SK-N-SH (cell line): ENCODE results near the gene ZNF407. TPM values are rescaled to one million over a fixed set of nuclear protein-coding genes. Genes with fewer than 3 reads are reported as not detected.

Source experiments
- CTCF ChIA-PET: fragments of 300-600, 350-600 bp; formaldehyde crosslinking; extraction: SDS; loops from one replicate; lab custom pipeline; 2021; lab: Yijun Ruan, JAX
- POLR2A ChIA-PET: fragments of 350-600 bp; sonication (Branson Sonifier 250); formaldehyde crosslinking; extraction: SDS; loops from one replicate; lab custom pipeline; 2020; ENCODE audit warnings: antibody characterized with exemption, inconsistent platforms; lab: Yijun Ruan, JAX
- DNase-seq: peaks from one replicate; pipeline ENCODE4 v3.0.0; 2012
- H2AFZ ChIP-seq: fragments of 200-600 bp; sonication (generic); 2 replicates; pipeline ENCODE4 v1.8.1; 2016; ENCODE audit warnings: antibody characterized with exemption, mild to moderate bottlenecking, low read depth
- H3F3A ChIP-seq: fragments of 200-600 bp; sonication (generic); replicated peaks from 2 replicates; pipeline ENCODE3; 2016; ENCODE audit warnings: antibody characterized with exemption, mild to moderate bottlenecking; ENCODE audit not compliant: insufficient read depth
- H3K27ac ChIP-seq, 2 experiments: fragments of 200-500 bp in 1 of 2; fragments of 200-600 bp in 1 of 2; sonication (Bioruptor generic) in 1 of 2; sonication (generic), shearing (Covaris generic) in 1 of 2; 2 replicates each; pipeline versions ENCODE4 v1.5.1 to v1.6.1; 2014 to 2016; ENCODE audit warnings: low read depth in 2 of 2, inconsistent platforms in 1 of 2, low read length in 1 of 2, mild to moderate bottlenecking in 1 of 2, mixed read lengths in 1 of 2
- H3K27me3 ChIP-seq: fragments of 200-600 bp; sonication (generic), shearing (Covaris generic); 2 replicates; pipeline ENCODE4 v1.6.1; 2016; ENCODE audit warnings: mixed run types; ENCODE audit not compliant: insufficient read depth
- H3K36me3 ChIP-seq, 2 experiments: fragments of 200-500 bp in 1 of 2; fragments of 200-600 bp in 1 of 2; sonication (Bioruptor generic) in 1 of 2; sonication (generic) in 1 of 2; replicated peaks in 1 of 2; 2 replicates each; pipeline versions ENCODE3 to v1.5.1; 2014 to 2016; ENCODE audit warnings: low read length in 1 of 2, mild to moderate bottlenecking in 1 of 2; ENCODE audit not compliant: insufficient read depth in 2 of 2, control insufficient read depth in 1 of 2
- H3K4me1 ChIP-seq, 2 experiments: fragments of 200-500 bp in 1 of 2; fragments of 200-600 bp in 1 of 2; sonication (Bioruptor generic) in 1 of 2; sonication (generic), shearing (Covaris generic) in 1 of 2; 2 replicates each; pipeline versions ENCODE4 v1.5.1 to v1.6.1; 2014 to 2016; ENCODE audit warnings: low read depth in 1 of 2, low read length in 1 of 2, mixed run types in 1 of 2; ENCODE audit not compliant: insufficient read depth in 2 of 2, control insufficient read depth in 1 of 2
- H3K4me2 ChIP-seq: fragments of 200-600 bp; sonication (generic), shearing (Covaris generic); 2 replicates; pipeline ENCODE4 v1.6.1; 2017; ENCODE audit warnings: mixed run types
- H3K4me3 ChIP-seq, 2 experiments: fragments of 200-500 bp in 1 of 2; fragments of 200-600 bp in 1 of 2; sonication (Bioruptor generic) in 1 of 2; sonication (generic), shearing (Covaris generic) in 1 of 2; 2 replicates each; pipeline versions ENCODE4 v1.5.1 to v1.8.1; 2014 to 2016; ENCODE audit warnings: low read depth in 2 of 2, inconsistent platforms in 1 of 2, low read length in 1 of 2, mild to moderate bottlenecking in 1 of 2, mixed read lengths in 1 of 2, moderate library complexity in 1 of 2
- H3K79me2 ChIP-seq: fragments of 200-600 bp; sonication (generic); 2 replicates; pipeline ENCODE4 v1.8.1; 2017; ENCODE audit warnings: mild to moderate bottlenecking; ENCODE audit not compliant: insufficient read depth
- H3K9ac ChIP-seq: fragments of 200-600 bp; sonication (generic); 2 replicates; pipeline ENCODE4 v1.6.1; 2017; ENCODE audit warnings: mixed run types
- H3K9me2 ChIP-seq: fragments of 200-600 bp; sonication (generic); 2 replicates; pipeline ENCODE4 v1.6.1; 2017; ENCODE audit warnings: mixed run types
- H3K9me3 ChIP-seq: fragments of 200-600 bp; sonication (generic); 2 replicates; pipeline ENCODE4 v1.6.1; 2017; ENCODE audit warnings: mixed run types, mild to moderate bottlenecking, moderate library complexity
- H4K20me1 ChIP-seq: fragments of 200-600 bp; sonication (generic); 2 replicates; pipeline ENCODE4 v1.6.1; 2017; ENCODE audit warnings: mild to moderate bottlenecking, mixed run types; ENCODE audit not compliant: insufficient read depth
- CHD2 ChIP-seq: fragments of 150-350 bp; IDR thresholded peaks from 2 replicates; pipeline ENCODE4 v1.6.1; 2018; ENCODE audit warnings: low read length; ENCODE audit not compliant: partially characterized antibody
- CTCF ChIP-seq: fragments of 200-600 bp; sonication (generic); IDR thresholded peaks from 2 replicates; pipeline ENCODE4 v1.6.1; 2017; ENCODE audit warnings: antibody characterized with exemption, mild to moderate bottlenecking, moderate library complexity
- ELF1 ChIP-seq: IDR thresholded peaks from 2 replicates; pipeline ENCODE4 v1.4.0; 2012
- EP300 ChIP-seq, 2 experiments: IDR thresholded peaks; 2 replicates each; pipeline versions ENCODE4 v1.4.0 to v1.6.1; 2012; ENCODE audit warnings: borderline replicate concordance in 1 of 2, low read depth in 1 of 2, low read length in 1 of 2
- EZH2phosphoT487 ChIP-seq: fragments of 200-600 bp; sonication (generic); IDR thresholded peaks from 2 replicates; pipeline ENCODE4 v1.6.1; 2017; ENCODE audit warnings: low read depth, mixed run types, mild to moderate bottlenecking, antibody characterized with exemption, moderate library complexity, borderline replicate concordance
- FOSL2 ChIP-seq: IDR thresholded peaks from 2 replicates; pipeline ENCODE4 v1.4.0; 2012; ENCODE audit warnings: low read depth, mild to moderate bottlenecking, moderate library complexity, borderline replicate concordance
- GATA2 ChIP-seq: sonication (generic); formaldehyde crosslinking; IDR thresholded peaks from 2 replicates; pipeline ENCODE4 v1.5.0; 2020; ENCODE audit warnings: mild to moderate bottlenecking, missing genetic modification reagents
- IRF3 ChIP-seq: fragments of 150-350 bp; IDR thresholded peaks from 2 replicates; pipeline ENCODE4 v1.6.1; 2016; ENCODE audit warnings: mild to moderate bottlenecking, low read depth, low read length
- MAX ChIP-seq: IDR thresholded peaks from 2 replicates; pipeline ENCODE4 v1.4.0; 2012; ENCODE audit warnings: low read depth
- MEF2A ChIP-seq: IDR thresholded peaks from 2 replicates; pipeline ENCODE4 v1.4.0; 2012; ENCODE audit warnings: low read depth, borderline replicate concordance
- MXI1 ChIP-seq: IDR thresholded peaks from 2 replicates; pipeline ENCODE4 v1.6.1; 2012; ENCODE audit warnings: mild to moderate bottlenecking, low read depth, low read length, improper control_type of control experiment
- NFIC ChIP-seq: IDR thresholded peaks from 2 replicates; pipeline ENCODE4 v1.4.0; 2012; ENCODE audit warnings: borderline replicate concordance
- NRF1 ChIP-seq: IDR thresholded peaks from 2 replicates; pipeline ENCODE4 v1.6.1; 2012; ENCODE audit warnings: low read depth, mild to moderate bottlenecking, low read length
- PBX3 ChIP-seq: IDR thresholded peaks from 2 replicates; pipeline ENCODE4; 2012
- RAD21 ChIP-seq: IDR thresholded peaks from 2 replicates; pipeline ENCODE4 v1.6.1; 2012; ENCODE audit warnings: mild to moderate bottlenecking, low read length
- RCOR1 ChIP-seq: fragments of 150-350 bp; IDR thresholded peaks from 2 replicates; pipeline ENCODE4 v1.6.1; 2017; ENCODE audit warnings: antibody characterized with exemption, low read length
- SIN3A ChIP-seq: IDR thresholded peaks from 2 replicates; pipeline ENCODE4 v1.6.1; 2012; ENCODE audit warnings: low read depth, mild to moderate bottlenecking, low read length, moderate library complexity, borderline replicate concordance
- SMC3 ChIP-seq: IDR thresholded peaks from 2 replicates; pipeline ENCODE4 v1.6.1; 2012; ENCODE audit warnings: low read depth, low read length, improper control_type of control experiment
- TAF1 ChIP-seq: IDR thresholded peaks from 2 replicates; pipeline ENCODE4 v1.6.1; 2012; ENCODE audit warnings: low read depth, mild to moderate bottlenecking, low read length, moderate library complexity, borderline replicate concordance
- TCF12 ChIP-seq: IDR thresholded peaks from 2 replicates; pipeline ENCODE4 v1.4.0; 2012
- YY1 ChIP-seq: IDR thresholded peaks from 2 replicates; pipeline ENCODE4 v1.4.0; 2012; ENCODE audit warnings: low read depth, mild to moderate bottlenecking
- ZBTB33 ChIP-seq: IDR thresholded peaks from 2 replicates; pipeline ENCODE4 v1.4.0; 2012; ENCODE audit warnings: low read depth, borderline replicate concordance
- WGBS: methylation state at CpG from one replicate; pipeline ENCODE4 v1.1.6; 2017; ENCODE audit warnings: low lambda C conversion rate; 5-methylcytosine and 5-hydroxymethylcytosine counted together
- polyA plus RNA-seq, 3 experiments: library from polyadenylated mRNA; depleted of rRNA; stranded (reverse); fragments of >200 nt; gene quantifications; 2 replicates each; pipeline ENCODE4 v1.2.3, GENCODE V29; 2012

Gene ZNF407
- polyA plus RNA-seq, 1 of the 3 experiments (the other 2 are of a cell fraction), result 2.6 TPM

- no peak for DNase-seq
- POLR2A ChIA-PET, result no interaction called here
- CTCF ChIA-PET, result interaction anchor here (0.7 to 2.0 kb wide), 2 partner anchors 17 to 22 kb away, joined by 3 to 5 read pairs; no protein-coding TSS in a partner anchor
- no peaks in the 10 kb centered on the region for H4K20me1 ChIP-seq
- H3K4me1 ChIP-seq, result peaks cover 0 to 17% of the 10 kb centered on the region in 2 experiments; a peak in 1 of 4 replicates
- no peak overlapping the region for H3K9ac ChIP-seq
- WGBS, result 94% methylated on average over 31 of the region's 53 CpGs
- H2AFZ ChIP-seq, result no peak overlapping the region
- TF ChIP-seq EZH2phosphoT487 (no peak), EP300 (IDR thresholded peaks at IDR 0.05; ENCODE audit: borderline replicate concordance in 1 of 2, low read depth in 1 of 2, low read length in 1 of 2) (no peak), FOSL2 (no peak), NRF1 (no peak), ZBTB33 (no peak), CTCF (no peak), GATA2 (CRISPR knock-in tag) (no peak), NFIC (no peak), TCF12 (no peak), RAD21 (no peak), CHD2 (no peak), MEF2A (no peak)
- H3F3A ChIP-seq, result no peaks in the 10 kb centered on the region
- H3K4me2 ChIP-seq, result no peak overlapping the region
- H3K4me3 ChIP-seq, result no peak overlapping the region
- H3K27ac ChIP-seq, result no peak overlapping the region
- no peaks in the 10 kb centered on the region for H3K36me3 ChIP-seq
- H3K9me2 ChIP-seq, result no peaks in the 10 kb centered on the region
- H3K27me3 ChIP-seq, result no peaks in the 10 kb centered on the region
- no peaks in the 10 kb centered on the region for H3K79me2 ChIP-seq
- no peaks in the 10 kb centered on the region for H3K9me3 ChIP-seq
Observed at GRCh38 chr18:75063615-75064512, 466.2 kb downstream of the ZNF407 start.

GRCh38 chr18:75064513-75064905, 466.8 kb downstream of the ZNF407 start:
- Histone ChIP-seq H3K27ac (no peak overlapping the region), H3K4me1 (peaks cover 0 to 17% of the 10 kb centered on the region in 2 experiments; a peak in 1 of 4 replicates), H3K9ac (no peak overlapping the region), H2AFZ (no peak overlapping the region), H3F3A (no peaks in the 10 kb centered on the region), H3K27me3 (no peaks in the 10 kb centered on the region), H3K36me3 (no peaks in the 10 kb centered on the region), H3K9me2 (no peaks in the 10 kb centered on the region), H3K4me2 (no peak overlapping the region), H3K79me2 (no peaks in the 10 kb centered on the region), H4K20me1 (no peaks in the 10 kb centered on the region), H3K4me3 (no peak overlapping the region), H3K9me3 (no peaks in the 10 kb centered on the region)
- POLR2A ChIA-PET, result no interaction called here
- WGBS, result 93% methylated on average over 10 of the region's 16 CpGs
- CTCF ChIA-PET, result interaction anchor here (0.7 to 2.0 kb wide), 3 partner anchors 13 to 23 kb away, joined by 3 to 5 read pairs (median 4); no protein-coding TSS in a partner anchor
- DNase-seq, result no peak
- TF ChIP-seq EZH2phosphoT487, result no peak
- no peak for TF ChIP-seq MAX
- TF ChIP-seq ELF1, result no peak
- TF ChIP-seq RAD21, result no peak
- TF ChIP-seq TAF1, result no peak
- no peak for TF ChIP-seq PBX3
- TF ChIP-seq IRF3, result no peak
- no peak for TF ChIP-seq RCOR1
- TF ChIP-seq SIN3A, result no peak
- TF ChIP-seq MXI1, result no peak
- TF ChIP-seq SMC3, result no peak
- TF ChIP-seq YY1, result no peak
